ENCODE measurements around the gene HIBCH.

DNA sequence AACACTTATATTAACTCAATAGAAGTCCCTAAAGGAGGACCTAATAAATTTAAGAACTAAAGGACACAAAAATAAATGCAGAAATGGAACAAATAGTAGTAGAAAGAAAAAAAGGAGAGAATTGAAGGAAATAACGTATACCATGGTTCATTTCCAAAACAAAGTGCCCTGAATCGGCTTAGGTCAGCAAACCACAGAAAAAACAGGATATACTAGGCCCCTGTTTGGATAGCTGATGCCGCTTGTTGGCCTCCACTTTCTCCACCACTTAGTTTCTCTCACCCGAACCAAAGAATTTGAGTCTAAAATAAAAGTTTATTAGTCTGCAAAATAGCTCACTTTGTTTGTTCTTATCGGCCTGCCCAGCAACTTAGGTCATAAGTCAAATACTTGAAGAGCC, 100.4 kb downstream of the HIBCH start:
- no peak for TF ChIP-seq CEBPB (IDR thresholded peaks at IDR 0.05; ENCODE audit: low read depth, low read length)
- TF ChIP-seq POLR2A (IDR thresholded peaks at IDR 0.05; ENCODE audit: low read depth, low read length): no peak
